SK-N-SH (cell line): ENCODE measurements around the gene ANKRD33B. TPM values are rescaled to one million over a fixed set of nuclear protein-coding genes. Genes with fewer than 3 reads are reported as not detected.

Source experiments
- CTCF ChIA-PET: fragments of 300-600, 350-600 bp; formaldehyde crosslinking; extraction: SDS; loops from one replicate; lab custom pipeline; 2021; lab: Yijun Ruan, JAX
- POLR2A ChIA-PET: fragments of 350-600 bp; sonication (Branson Sonifier 250); formaldehyde crosslinking; extraction: SDS; loops from one replicate; lab custom pipeline; 2020; ENCODE audit warnings: antibody characterized with exemption, inconsistent platforms; lab: Yijun Ruan, JAX
- DNase-seq: peaks from one replicate; pipeline ENCODE4 v3.0.0; 2012
- H2AFZ ChIP-seq: fragments of 200-600 bp; sonication (generic); 2 replicates; pipeline ENCODE4 v1.8.1; 2016; ENCODE audit warnings: antibody characterized with exemption, mild to moderate bottlenecking, low read depth
- H3F3A ChIP-seq: fragments of 200-600 bp; sonication (generic); replicated peaks from 2 replicates; pipeline ENCODE3; 2016; ENCODE audit warnings: antibody characterized with exemption, mild to moderate bottlenecking; ENCODE audit not compliant: insufficient read depth
- H3K27ac ChIP-seq, 2 experiments: fragments of 200-500 bp in 1 of 2; fragments of 200-600 bp in 1 of 2; sonication (Bioruptor generic) in 1 of 2; sonication (generic), shearing (Covaris generic) in 1 of 2; 2 replicates each; pipeline versions ENCODE4 v1.5.1 to v1.6.1; 2014 to 2016; ENCODE audit warnings: low read depth in 2 of 2, inconsistent platforms in 1 of 2, low read length in 1 of 2, mild to moderate bottlenecking in 1 of 2, mixed read lengths in 1 of 2
- H3K27me3 ChIP-seq: fragments of 200-600 bp; sonication (generic), shearing (Covaris generic); 2 replicates; pipeline ENCODE4 v1.6.1; 2016; ENCODE audit warnings: mixed run types; ENCODE audit not compliant: insufficient read depth
- H3K36me3 ChIP-seq, 2 experiments: fragments of 200-500 bp in 1 of 2; fragments of 200-600 bp in 1 of 2; sonication (Bioruptor generic) in 1 of 2; sonication (generic) in 1 of 2; replicated peaks in 1 of 2; 2 replicates each; pipeline versions ENCODE3 to v1.5.1; 2014 to 2016; ENCODE audit warnings: low read length in 1 of 2, mild to moderate bottlenecking in 1 of 2; ENCODE audit not compliant: insufficient read depth in 2 of 2, control insufficient read depth in 1 of 2
- H3K4me1 ChIP-seq, 2 experiments: fragments of 200-500 bp in 1 of 2; fragments of 200-600 bp in 1 of 2; sonication (Bioruptor generic) in 1 of 2; sonication (generic), shearing (Covaris generic) in 1 of 2; 2 replicates each; pipeline versions ENCODE4 v1.5.1 to v1.6.1; 2014 to 2016; ENCODE audit warnings: low read depth in 1 of 2, low read length in 1 of 2, mixed run types in 1 of 2; ENCODE audit not compliant: insufficient read depth in 2 of 2, control insufficient read depth in 1 of 2
- H3K4me2 ChIP-seq: fragments of 200-600 bp; sonication (generic), shearing (Covaris generic); 2 replicates; pipeline ENCODE4 v1.6.1; 2017; ENCODE audit warnings: mixed run types
- H3K4me3 ChIP-seq, 2 experiments: fragments of 200-500 bp in 1 of 2; fragments of 200-600 bp in 1 of 2; sonication (Bioruptor generic) in 1 of 2; sonication (generic), shearing (Covaris generic) in 1 of 2; 2 replicates each; pipeline versions ENCODE4 v1.5.1 to v1.8.1; 2014 to 2016; ENCODE audit warnings: low read depth in 2 of 2, inconsistent platforms in 1 of 2, low read length in 1 of 2, mild to moderate bottlenecking in 1 of 2, mixed read lengths in 1 of 2, moderate library complexity in 1 of 2
- H3K79me2 ChIP-seq: fragments of 200-600 bp; sonication (generic); 2 replicates; pipeline ENCODE4 v1.8.1; 2017; ENCODE audit warnings: mild to moderate bottlenecking; ENCODE audit not compliant: insufficient read depth
- H3K9ac ChIP-seq: fragments of 200-600 bp; sonication (generic); 2 replicates; pipeline ENCODE4 v1.6.1; 2017; ENCODE audit warnings: mixed run types
- H3K9me2 ChIP-seq: fragments of 200-600 bp; sonication (generic); 2 replicates; pipeline ENCODE4 v1.6.1; 2017; ENCODE audit warnings: mixed run types
- H3K9me3 ChIP-seq: fragments of 200-600 bp; sonication (generic); 2 replicates; pipeline ENCODE4 v1.6.1; 2017; ENCODE audit warnings: mixed run types, mild to moderate bottlenecking, moderate library complexity
- H4K20me1 ChIP-seq: fragments of 200-600 bp; sonication (generic); 2 replicates; pipeline ENCODE4 v1.6.1; 2017; ENCODE audit warnings: mild to moderate bottlenecking, mixed run types; ENCODE audit not compliant: insufficient read depth
- CTCF ChIP-seq: fragments of 200-600 bp; sonication (generic); IDR thresholded peaks from 2 replicates; pipeline ENCODE4 v1.6.1; 2017; ENCODE audit warnings: antibody characterized with exemption, mild to moderate bottlenecking, moderate library complexity
- ELF1 ChIP-seq: IDR thresholded peaks from 2 replicates; pipeline ENCODE4 v1.4.0; 2012
- EP300 ChIP-seq, 2 experiments: IDR thresholded peaks; 2 replicates each; pipeline versions ENCODE4 v1.4.0 to v1.6.1; 2012; ENCODE audit warnings: borderline replicate concordance in 1 of 2, low read depth in 1 of 2, low read length in 1 of 2
- EZH2phosphoT487 ChIP-seq: fragments of 200-600 bp; sonication (generic); IDR thresholded peaks from 2 replicates; pipeline ENCODE4 v1.6.1; 2017; ENCODE audit warnings: low read depth, mixed run types, mild to moderate bottlenecking, antibody characterized with exemption, moderate library complexity, borderline replicate concordance
- FOSL2 ChIP-seq: IDR thresholded peaks from 2 replicates; pipeline ENCODE4 v1.4.0; 2012; ENCODE audit warnings: low read depth, mild to moderate bottlenecking, moderate library complexity, borderline replicate concordance
- FOXM1 ChIP-seq: IDR thresholded peaks from 2 replicates; pipeline ENCODE4 v1.4.0; 2012; ENCODE audit warnings: low read depth, mild to moderate bottlenecking
- GABPA ChIP-seq: IDR thresholded peaks from 2 replicates; pipeline ENCODE4 v1.4.0; 2012; ENCODE audit warnings: low read depth, mild to moderate bottlenecking
- IRF3 ChIP-seq: fragments of 150-350 bp; IDR thresholded peaks from 2 replicates; pipeline ENCODE4 v1.6.1; 2016; ENCODE audit warnings: mild to moderate bottlenecking, low read depth, low read length
- MAX ChIP-seq: IDR thresholded peaks from 2 replicates; pipeline ENCODE4 v1.4.0; 2012; ENCODE audit warnings: low read depth
- MXI1 ChIP-seq: IDR thresholded peaks from 2 replicates; pipeline ENCODE4 v1.6.1; 2012; ENCODE audit warnings: mild to moderate bottlenecking, low read depth, low read length, improper control_type of control experiment
- NFIC ChIP-seq: IDR thresholded peaks from 2 replicates; pipeline ENCODE4 v1.4.0; 2012; ENCODE audit warnings: borderline replicate concordance
- NRF1 ChIP-seq: IDR thresholded peaks from 2 replicates; pipeline ENCODE4 v1.6.1; 2012; ENCODE audit warnings: low read depth, mild to moderate bottlenecking, low read length
- POLR2AphosphoS5 ChIP-seq: IDR thresholded peaks from 2 replicates; pipeline ENCODE4 v1.6.1; 2012; ENCODE audit warnings: low read depth, low read length
- RCOR1 ChIP-seq: fragments of 150-350 bp; IDR thresholded peaks from 2 replicates; pipeline ENCODE4 v1.6.1; 2017; ENCODE audit warnings: antibody characterized with exemption, low read length
- REST ChIP-seq: IDR thresholded peaks from 2 replicates; pipeline ENCODE4 v1.6.1; 2012; ENCODE audit warnings: mild to moderate bottlenecking, low read depth, low read length, moderate library complexity
- TCF12 ChIP-seq: IDR thresholded peaks from 2 replicates; pipeline ENCODE4 v1.4.0; 2012
- TEAD4 ChIP-seq: IDR thresholded peaks from 2 replicates; pipeline ENCODE4 v1.4.0; 2012; ENCODE audit warnings: mild to moderate bottlenecking, borderline replicate concordance; ENCODE audit not compliant: insufficient read depth
- USF1 ChIP-seq: IDR thresholded peaks from 2 replicates; pipeline ENCODE4 v1.4.0; 2012; ENCODE audit warnings: low read depth, borderline replicate concordance
- ZBTB33 ChIP-seq: IDR thresholded peaks from 2 replicates; pipeline ENCODE4 v1.4.0; 2012; ENCODE audit warnings: low read depth, borderline replicate concordance
- WGBS: methylation state at CpG from one replicate; pipeline ENCODE4 v1.1.6; 2017; ENCODE audit warnings: low lambda C conversion rate; 5-methylcytosine and 5-hydroxymethylcytosine counted together
- polyA plus RNA-seq, 3 experiments: library from polyadenylated mRNA; depleted of rRNA; stranded (reverse); fragments of >200 nt; gene quantifications; 2 replicates each; pipeline ENCODE4 v1.2.3, GENCODE V29; 2012

ANKRD33B gene
- polyA plus RNA-seq, 1 of the 3 experiments (the other 2 are of a cell fraction) = 1.8 TPM

GRCh38 chr5:10667431-10668057, 103.7 kb downstream of the ANKRD33B start:
- TF ChIP-seq IRF3 = no peak
- TF ChIP-seq POLR2AphosphoS5 = no peak
- TF ChIP-seq USF1 = no peak
- TF ChIP-seq NFIC = no peak
- no peak for TF ChIP-seq ZBTB33
- no peak for TF ChIP-seq TCF12
- TF ChIP-seq ELF1 = no peak
- H3K4me1 ChIP-seq = peaks cover 14 to 55% of the 10 kb centered on the region in 2 experiments
- H2AFZ ChIP-seq = no peak overlapping the region
- H3F3A ChIP-seq = no peaks in the 10 kb centered on the region
- H3K9me2 ChIP-seq = no peaks in the 10 kb centered on the region
- H3K4me2 ChIP-seq = no peak overlapping the region
- no peaks in the 10 kb centered on the region for H3K9me3 ChIP-seq
- POLR2A ChIA-PET = no interaction called here
- H3K79me2 ChIP-seq = no peaks in the 10 kb centered on the region
- no peak overlapping the region for H3K27ac ChIP-seq
- CTCF ChIA-PET = no interaction called here
- no peaks in the 10 kb centered on the region for H3K27me3 ChIP-seq
- H3K36me3 ChIP-seq = no peaks in the 10 kb centered on the region
- no peak for DNase-seq
- no peak overlapping the region for H3K4me3 ChIP-seq
- H3K9ac ChIP-seq = no peak overlapping the region
- WGBS = 84% methylated on average over 6 of the region's 6 CpGs
- no peaks in the 10 kb centered on the region for H4K20me1 ChIP-seq

- Histone ChIP-seq H3K9me2 (no peaks in the 10 kb centered on the region), H4K20me1 (no peaks in the 10 kb centered on the region), H3F3A (no peaks in the 10 kb centered on the region), H3K79me2 (no peaks in the 10 kb centered on the region), H3K4me3 (no peak overlapping the region), H3K4me2 (no peak overlapping the region), H3K36me3 (no peaks in the 10 kb centered on the region), H3K27ac (no peak overlapping the region), H3K9ac (no peak overlapping the region), H3K9me3 (no peaks in the 10 kb centered on the region), H3K4me1 (peaks cover 8 to 50% of the 10 kb centered on the region in 2 experiments), H2AFZ (no peak overlapping the region), H3K27me3 (no peaks in the 10 kb centered on the region)
- no peak for DNase-seq
- POLR2A ChIA-PET = no interaction called here
- WGBS = 81% methylated on average over 4 of the region's 4 CpGs
- CTCF ChIA-PET = no interaction called here
- TF ChIP-seq GABPA (no peak), ELF1 (no peak), FOSL2 (no peak), REST (no peak), MAX (no peak), EZH2phosphoT487 (no peak), MXI1 (no peak), FOXM1 (no peak), NRF1 (no peak), EP300 (IDR thresholded peaks at IDR 0.05; ENCODE audit: borderline replicate concordance in 1 of 2, low read depth in 1 of 2, low read length in 1 of 2) (no peak), TEAD4 (no peak), RCOR1 (no peak), CTCF (no peak)
These were observed 104.8 kb downstream of the ANKRD33B start for GRCh38 chr5:10668697-10669096.
